ENCODE data around the gene PTPRM. TPM values are rescaled to one million over a fixed set of nuclear protein-coding genes. Genes with fewer than 3 reads are reported as not detected.

Gene PTPRM
- total RNA-seq, 1 experiment from 2014 or later, result 6.2 TPM

DNA sequence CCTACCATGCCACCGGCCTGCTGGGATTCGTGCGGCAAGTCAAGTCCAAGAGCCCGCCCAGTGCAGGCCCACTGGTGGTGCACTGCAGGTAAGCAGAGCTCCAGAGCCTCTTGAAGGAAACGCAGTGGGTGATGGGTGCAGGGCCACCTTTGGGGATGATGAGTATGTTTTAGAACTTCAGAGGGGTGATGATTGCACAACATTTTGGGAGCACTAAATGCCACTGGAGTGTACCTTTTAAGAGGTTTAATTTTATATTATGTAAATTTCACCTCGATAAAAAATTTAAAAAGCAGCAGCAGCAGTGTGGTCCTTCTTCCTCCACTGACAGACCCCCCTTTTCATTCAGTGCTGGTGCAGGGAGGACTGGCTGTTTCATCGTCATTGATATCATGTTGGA is 809.0 kb downstream of the PTPRM start:
- Histone ChIP-seq H2BK120ac (ENCODE audit: low read depth, low read length, poor library complexity, severe bottlenecking) (no peak overlapping the region), H3T11ph (ENCODE audit: low read length) (no peak overlapping the region), H4K91ac (ENCODE audit: insufficient read length, low read depth, low read length) (no peak overlapping the region), H2AFZ (ENCODE audit: low read length) (no peak overlapping the region), H2BK12ac (ENCODE audit: insufficient read length, low read depth, low read length) (no peak overlapping the region), H3K4me1 (ENCODE audit: insufficient read depth, low read length) (no peaks in the 10 kb centered on the region), H3K23ac (ENCODE audit: insufficient read length, low read depth, low read length) (no peak overlapping the region), H4K8ac (replicated peaks; ENCODE audit: insufficient read length, low read depth, low read length) (no peak overlapping the region), H3K14ac (ENCODE audit: insufficient read depth, low read length) (no peak overlapping the region), H2BK15ac (ENCODE audit: low read depth, low read length) (no peak overlapping the region), H4K5ac (ENCODE audit: insufficient read length, low read depth, low read length) (no peak overlapping the region), H2AK5ac (ENCODE audit: insufficient read length, low read length) (no peak overlapping the region), H3K4ac (ENCODE audit: low read depth, low read length) (no peak overlapping the region), H3K27me3 (ENCODE audit: insufficient read depth, low read length) (no peaks in the 10 kb centered on the region), H3K4me2 (ENCODE audit: insufficient read depth, insufficient read length, low read length) (no peak overlapping the region), H3K18ac (ENCODE audit: insufficient read length, low read depth, low read length) (no peak overlapping the region), H3K79me1 (ENCODE audit: insufficient read depth, low read depth, low read length, poor library complexity, severe bottlenecking) (no peaks in the 10 kb centered on the region), H4K20me1 (ENCODE audit: control insufficient read depth, insufficient read depth, insufficient read length) (no peaks in the 10 kb centered on the region), H2BK20ac (ENCODE audit: low read depth, low read length, poor library complexity, severe bottlenecking) (no peak overlapping the region), H3K27ac (ENCODE audit: insufficient read length, low read depth, low read length) (no peak overlapping the region), H2BK5ac (ENCODE audit: insufficient read length, low read length) (no peak overlapping the region), H3K79me2 (ENCODE audit: insufficient read depth, low read length) (no peaks in the 10 kb centered on the region), H3K56ac (ENCODE audit: insufficient read length, low read depth, low read length) (no peak overlapping the region), H3K9ac (ENCODE audit: extremely low read depth, insufficient read length, low read length) (no peak overlapping the region), H3K9me3 (ENCODE audit: control insufficient read depth, low read depth, low read length) (no peaks in the 10 kb centered on the region), H3K23me2 (ENCODE audit: insufficient read length, low read depth, low read length, poor library complexity, severe bottlenecking) (no peaks in the 10 kb centered on the region)
- no peak overlapping the region for H3K4me3 Mint-ChIP-seq
- no peak overlapping the region for H3K27ac Mint-ChIP-seq
- whole genome bisulfite sequencing (ENCODE audit: extremely low coverage, insufficient read length, low lambda C conversion rate), result no CpG with 5 or more reads among the region's 7 CpGs
- TF ChIP-seq CTCF (conservative IDR thresholded peaks at IDR 0.05), result no peak
- no peaks in the 10 kb centered on the region for H3K27me3 Mint-ChIP-seq (ENCODE audit: low read depth)
- no peak for DNase-seq
- H3K9me3 Mint-ChIP-seq, result no peaks in the 10 kb centered on the region
- no peaks in the 10 kb centered on the region for H3K4me1 Mint-ChIP-seq
- H3K36me3 Mint-ChIP-seq (ENCODE audit: insufficient read depth in 1 of 3, low read depth in 3 of 3), result no peaks in the 10 kb centered on the region
